K562 (cell line): ENCODE data around the gene METTL23. TPM values are rescaled to one million over a fixed set of nuclear protein-coding genes. Genes with fewer than 3 reads are reported as not detected.

Experiments
- AFF4 ChIP-seq: sonication (generic); formaldehyde crosslinking; IDR thresholded peaks from 2 replicates; pipeline ENCODE4 v1.8.0; 2023; ENCODE audit warnings: mild to moderate bottlenecking, missing genetic modification reagents
- BRD4 ChIP-seq: fragments of 200-600 bp; sonication (generic); IDR thresholded peaks from 2 replicates; pipeline ENCODE4 v1.6.1; 2017; ENCODE audit warnings: inconsistent platforms
- CHD2 ChIP-seq: IDR thresholded peaks from 2 replicates; pipeline ENCODE4 v1.6.1; 2011; ENCODE audit warnings: low read depth, low read length
- DACH1 ChIP-seq: fragments of 450-650 bp; IDR thresholded peaks from 2 replicates; pipeline ENCODE4 v1.6.1; 2018; ENCODE audit not compliant: partially characterized antibody
- GABPB2 ChIP-seq: fragments of 250-450 bp; sonication (Bioruptor Pico); conservative IDR thresholded peaks from 2 replicates; pipeline ENCODE4 v1.5.1; 2021; ENCODE audit warnings: mild to moderate bottlenecking
- HDAC8 ChIP-seq: fragments of 450-650 bp; IDR thresholded peaks from 2 replicates; pipeline ENCODE4 v1.6.1; 2016; ENCODE audit warnings: mild to moderate bottlenecking, missing genetic modification characterization, moderate library complexity, missing compliant biosample characterization
- HINFP ChIP-seq: fragments of 450-650 bp; conservative IDR thresholded peaks from 2 replicates; pipeline ENCODE4 v1.6.1; 2016; ENCODE audit warnings: missing genetic modification characterization, low read depth, mild to moderate bottlenecking, control low read depth, missing compliant biosample characterization
- HNRNPH1 ChIP-seq: fragments of 200-400 bp; formaldehyde crosslinking; optimal IDR thresholded peaks from 2 replicates; pipeline ENCODE3; 2017; ENCODE audit warnings: low read depth, mild to moderate bottlenecking, low read length, moderate library complexity
- ILF3 ChIP-seq: fragments of 450-650 bp; IDR thresholded peaks from 2 replicates; pipeline ENCODE4 v1.6.1; 2018; ENCODE audit warnings: antibody characterized with exemption, mild to moderate bottlenecking, moderate library complexity, borderline replicate concordance
- NFATC3 ChIP-seq: fragments of 450-650 bp; IDR thresholded peaks from 2 replicates; pipeline ENCODE4 v1.6.1; 2017; ENCODE audit warnings: mild to moderate bottlenecking
- TCFL5 ChIP-seq: fragments of 250-450 bp; sonication (Bioruptor Pico); conservative IDR thresholded peaks from 2 replicates; pipeline ENCODE4 v1.6.1; 2021; ENCODE audit warnings: mild to moderate bottlenecking, moderate library complexity, matching md5 sums
- UBTF ChIP-seq, 2 experiments: IDR thresholded peaks; 2 replicates each; pipeline ENCODE4 v1.6.1; 2012; ENCODE audit warnings: improper control_type of control experiment in 2 of 2, low read depth in 2 of 2, low read length in 2 of 2, borderline replicate concordance in 1 of 2
- ZBTB8A ChIP-seq: fragments of 450-650 bp; IDR thresholded peaks from 2 replicates; pipeline ENCODE4 v1.6.1; 2018; ENCODE audit warnings: mild to moderate bottlenecking, moderate library complexity; ENCODE audit not compliant: partially characterized antibody
- ZNF324 ChIP-seq: fragments of 250-450 bp; sonication (Bioruptor Pico); IDR thresholded peaks from 2 replicates; pipeline ENCODE4 v1.4.0; 2020; ENCODE audit warnings: mild to moderate bottlenecking
- ZNF512 ChIP-seq: IDR thresholded peaks from 2 replicates; pipeline ENCODE4 v1.6.1; 2016; ENCODE audit warnings: missing genetic modification characterization, missing compliant biosample characterization
- ZNF583 ChIP-seq: fragments of 250-450 bp; sonication (Bioruptor Pico); IDR thresholded peaks from 2 replicates; pipeline ENCODE4 v1.4.0; 2020
- ZNF586 ChIP-seq: fragments of 450-650 bp; formaldehyde crosslinking; conservative IDR thresholded peaks from 2 replicates; pipeline ENCODE4 v1.4.0; 2020; ENCODE audit warnings: mild to moderate bottlenecking, moderate library complexity
- polyA plus RNA-seq, 8 experiments: library from polyadenylated mRNA; depleted of rRNA in 4 of 8; stranded (reverse) in 5 of 8; unstranded in 3 of 8; fragments of >200 nt; fragmentation: Nextera tagmentation in 2 of 8; fragmentation: Illumina TruSeq in 1 of 8; extraction: Ambion mirVana in 2 of 8; extraction: Trizol in 1 of 8; gene quantifications; 2 replicates each; pipeline versions ENCODE4 v1.2.1 to v1.2.3, GENCODE V29; 2011 to 2014; ENCODE audit warnings: inconsistent platforms in 1 of 8, missing spikeins in 1 of 8
- total RNA-seq, 7 experiments: library from RNA; depleted of rRNA in 6 of 7; stranded (reverse); fragments of >200 nt in 6 of 7; fragmentation: Illumina TruSeq in 2 of 7; extraction: Trizol in 2 of 7; gene quantifications; 2 replicates each; pipeline versions ENCODE4 v1.2.1 to v1.2.3, GENCODE V29; 2011 to 2021; ENCODE audit warnings: low replicate concordance in 1 of 7
- TF ChIP-seq, protein P1 (sequence below): sonication (generic); formaldehyde crosslinking; IDR thresholded peaks from 2 replicates; pipeline ENCODE4 v1.8.1; 2023; ENCODE audit warnings: mild to moderate bottlenecking, missing genetic modification reagents

Gene METTL23
- total and polyA plus RNA-seq, 9 of the 15 experiments (the other 6 are each of a cell fraction or from before 2014, with no cell fraction given): 29.4 to 67.3 (median 41.6) TPM

- TF ChIP-seq ZBTB8A (no peak), HINFP (tag) (no peak), ZNF512 (no peak), GABPB2 (no peak), ILF3 (no peak), TCFL5 (CRISPR knock-in tag) (no peak), NFATC3 (no peak), HNRNPH1 (no peak), DACH1 (peak; percentile 79), ZNF586 (CRISPR knock-in tag) (no peak), ZNF324 (CRISPR knock-in tag) (no peak), ZNF583 (CRISPR knock-in tag) (no peak), CHD2 (peak; percentile 77), AFF4 (CRISPR knock-in tag) (peak; percentile 25; the same call in 1 of the 2 replicates), HDAC8 (tag) (0 out of 2 replicates have a peak, but pooled peaks have one; percentile 40), UBTF (IDR thresholded peaks at IDR 0.05; ENCODE audit: borderline replicate concordance in 1 of 2, low read depth in 2 of 2, low read length in 2 of 2) (no peak), BRD4 (no peak)
- TF ChIP-seq, protein P1, sequence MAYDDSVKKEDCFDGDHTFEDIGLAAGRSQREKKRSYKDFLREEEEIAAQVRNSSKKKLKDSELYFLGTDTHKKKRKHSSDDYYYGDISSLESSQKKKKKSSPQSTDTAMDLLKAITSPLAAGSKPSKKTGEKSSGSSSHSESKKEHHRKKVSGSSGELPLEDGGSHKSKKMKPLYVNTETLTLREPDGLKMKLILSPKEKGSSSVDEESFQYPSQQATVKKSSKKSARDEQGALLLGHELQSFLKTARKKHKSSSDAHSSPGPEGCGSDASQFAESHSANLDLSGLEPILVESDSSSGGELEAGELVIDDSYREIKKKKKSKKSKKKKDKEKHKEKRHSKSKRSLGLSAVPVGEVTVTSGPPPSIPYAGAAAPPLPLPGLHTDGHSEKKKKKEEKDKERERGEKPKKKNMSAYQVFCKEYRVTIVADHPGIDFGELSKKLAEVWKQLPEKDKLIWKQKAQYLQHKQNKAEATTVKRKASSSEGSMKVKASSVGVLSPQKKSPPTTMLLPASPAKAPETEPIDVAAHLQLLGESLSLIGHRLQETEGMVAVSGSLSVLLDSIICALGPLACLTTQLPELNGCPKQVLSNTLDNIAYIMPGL (CRISPR knock-in tag): peak; percentile 32; the same call in 1 of the 2 replicates
Observed at GRCh38 chr17:76726231-76726775, 336 bp upstream of the METTL23 start, which contains the start of gene JMJD6 (continued).
